Measurements from ENCODE around the gene BBX. TPM values are rescaled to one million over a fixed set of nuclear protein-coding genes. Genes with fewer than 3 reads are reported as not detected.
A peak's percentile ranks its signal among the peaks of the same experiment; 100 is the strongest.

The BBX gene
- total RNA-seq, 1 donor: 81.8 TPM

DNA sequence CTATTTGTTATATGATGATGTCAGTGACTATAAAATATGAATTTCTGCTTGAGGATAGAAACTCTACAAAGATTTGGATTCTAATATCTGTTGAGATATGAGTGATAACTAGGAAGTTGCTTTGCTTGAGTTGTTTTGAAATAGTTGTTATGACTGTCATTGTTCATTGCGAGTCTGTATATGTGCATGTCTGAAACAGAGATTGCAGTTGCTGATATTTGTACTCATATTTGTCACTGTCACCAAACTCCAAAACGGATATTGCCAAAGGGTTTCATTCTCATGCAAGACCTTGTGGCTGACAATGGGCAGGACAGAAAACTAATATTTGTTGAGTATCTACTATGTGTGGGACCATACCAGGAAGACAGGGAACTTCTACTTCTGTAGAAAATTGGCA, 327.9 kb downstream of the BBX start:
- TF ChIP-seq, protein P1, sequence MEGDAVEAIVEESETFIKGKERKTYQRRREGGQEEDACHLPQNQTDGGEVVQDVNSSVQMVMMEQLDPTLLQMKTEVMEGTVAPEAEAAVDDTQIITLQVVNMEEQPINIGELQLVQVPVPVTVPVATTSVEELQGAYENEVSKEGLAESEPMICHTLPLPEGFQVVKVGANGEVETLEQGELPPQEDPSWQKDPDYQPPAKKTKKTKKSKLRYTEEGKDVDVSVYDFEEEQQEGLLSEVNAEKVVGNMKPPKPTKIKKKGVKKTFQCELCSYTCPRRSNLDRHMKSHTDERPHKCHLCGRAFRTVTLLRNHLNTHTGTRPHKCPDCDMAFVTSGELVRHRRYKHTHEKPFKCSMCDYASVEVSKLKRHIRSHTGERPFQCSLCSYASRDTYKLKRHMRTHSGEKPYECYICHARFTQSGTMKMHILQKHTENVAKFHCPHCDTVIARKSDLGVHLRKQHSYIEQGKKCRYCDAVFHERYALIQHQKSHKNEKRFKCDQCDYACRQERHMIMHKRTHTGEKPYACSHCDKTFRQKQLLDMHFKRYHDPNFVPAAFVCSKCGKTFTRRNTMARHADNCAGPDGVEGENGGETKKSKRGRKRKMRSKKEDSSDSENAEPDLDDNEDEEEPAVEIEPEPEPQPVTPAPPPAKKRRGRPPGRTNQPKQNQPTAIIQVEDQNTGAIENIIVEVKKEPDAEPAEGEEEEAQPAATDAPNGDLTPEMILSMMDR (IDR thresholded peaks at IDR 0.05; ENCODE audit: insufficient read depth, low read length): no peak
- H3K4me3 ChIP-seq (ENCODE audit: low read depth, low read length): no peak overlapping the region
- DNase-seq (ENCODE audit: low read depth): no peak

DNA sequence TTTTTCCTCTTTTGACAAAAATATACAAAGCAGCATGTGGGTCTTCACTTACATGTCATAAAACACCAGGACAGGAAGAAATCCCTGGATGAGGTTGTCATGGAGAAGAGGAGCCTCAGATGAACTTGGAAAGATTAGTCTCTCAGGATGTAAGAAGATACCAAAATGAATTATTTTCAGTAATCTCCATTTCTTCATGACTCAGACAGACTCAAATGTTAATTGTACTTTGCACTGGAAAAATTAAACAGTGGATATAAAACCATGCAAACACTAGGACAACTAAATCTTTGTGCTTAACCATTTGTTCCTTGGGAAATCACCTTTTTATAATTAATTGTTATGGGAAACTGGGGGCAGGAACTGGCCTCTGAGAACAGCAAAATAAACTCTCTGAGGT, 331.1 kb downstream of the BBX start:
- no peak overlapping the region for H3K4me3 ChIP-seq (ENCODE audit: low read depth, low read length)
- DNase-seq (ENCODE audit: low read depth): no peak
- TF ChIP-seq, protein P1 (IDR thresholded peaks at IDR 0.05; ENCODE audit: insufficient read depth, low read length): no peak

DNA sequence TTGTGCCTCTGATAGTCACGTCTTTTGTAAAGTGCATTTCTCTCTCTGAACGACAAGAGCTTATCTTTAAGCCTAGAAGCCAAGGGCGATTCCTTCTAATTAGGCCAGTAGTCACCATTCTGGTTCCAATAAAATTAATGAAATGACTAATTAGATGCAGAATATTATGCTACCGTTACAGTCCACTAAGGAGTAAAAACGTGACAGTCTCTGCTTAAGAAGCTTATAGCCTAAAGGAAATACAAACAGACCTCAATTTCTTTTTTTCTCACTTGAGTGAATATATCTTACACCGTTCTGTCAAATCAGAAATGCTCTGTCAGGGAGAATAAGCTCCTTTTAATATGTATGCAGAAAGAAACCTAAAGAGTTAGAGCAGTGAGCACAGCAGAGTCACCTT, 332.0 kb downstream of the BBX start:
- TF ChIP-seq, protein P1 (IDR thresholded peaks at IDR 0.05; ENCODE audit: insufficient read depth, low read length): no peak
- H3K4me3 ChIP-seq (ENCODE audit: low read depth, low read length): no peak overlapping the region
- no peak for DNase-seq (ENCODE audit: low read depth)

- TF ChIP-seq, protein P1 (IDR thresholded peaks at IDR 0.05; ENCODE audit: insufficient read depth, low read length): peak; percentile 20
- DNase-seq (ENCODE audit: low read depth): peak; percentile 19
- no peak overlapping the region for H3K4me3 ChIP-seq (ENCODE audit: low read depth, low read length)
These were observed 332.9 kb downstream of the BBX start for GRCh38 chr3:107855710-107856109.

- no peak overlapping the region for H3K4me3 ChIP-seq (ENCODE audit: low read depth, low read length)
- TF ChIP-seq, protein P1 (IDR thresholded peaks at IDR 0.05; ENCODE audit: insufficient read depth, low read length): no peak
- no peak for DNase-seq (ENCODE audit: low read depth)
These were observed 335.1 kb downstream of the BBX start for GRCh38 chr3:107857854-107858253.

- no peak for DNase-seq (ENCODE audit: low read depth)
- no peak overlapping the region for H3K4me3 ChIP-seq (ENCODE audit: low read depth, low read length)
- TF ChIP-seq, protein P1 (IDR thresholded peaks at IDR 0.05; ENCODE audit: insufficient read depth, low read length): no peak
These were observed 336.1 kb downstream of the BBX start for GRCh38 chr3:107858876-107859275.

Other genes with a start within 250 kb of the BBX start
- gene CCDC54, start 145.5 kb upstream of the BBX start, total RNA-seq (ENCODE audit: low replicate concordance): not detected in 2 replicates